ENCODE results near the gene TALDO1. TPM values are rescaled to one million over a fixed set of nuclear protein-coding genes. Genes with fewer than 3 reads are reported as not detected.

The TALDO1 gene
- total RNA-seq, 2 experiments from 2014 or later: 249 to 293 TPM

GRCh38 chr11:769887-770641 lies 22.8 kb downstream of the TALDO1 start:
- H3K4me3 Mint-ChIP-seq: no peak overlapping the region
- ATAC-seq (no peak), DNase-seq (no peak)
- no peak overlapping the region for H3K27ac Mint-ChIP-seq
- H3K4me1 Mint-ChIP-seq: peaks cover 9% of the 10 kb centered on the region
- H3K9me3 Mint-ChIP-seq (ENCODE audit: low read depth): no peaks in the 10 kb centered on the region
- CTCF ChIA-PET: interaction anchor here (0.6 kb wide), 1 partner anchor 103 kb away, joined by 3 read pairs; no protein-coding TSS in a partner anchor
- peaks cover 12% of the 10 kb centered on the region for H3K36me3 Mint-ChIP-seq
- no peaks in the 10 kb centered on the region for H3K27me3 Mint-ChIP-seq

- Mint-ChIP-seq H3K36me3 (peaks cover 12% of the 10 kb centered on the region), H3K27ac (no peak overlapping the region), H3K4me3 (no peak overlapping the region), H3K27me3 (no peaks in the 10 kb centered on the region), H3K4me1 (peaks cover 15% of the 10 kb centered on the region), H3K9me3 (ENCODE audit: low read depth) (no peaks in the 10 kb centered on the region)
- CTCF ChIA-PET: interaction anchor here (0.6 kb wide), 1 partner anchor 104 kb away, joined by 3 read pairs; no protein-coding TSS in a partner anchor
- DNase-seq: no peak
- no peak for ATAC-seq
Observed at GRCh38 chr11:770642-771616, 23.7 kb downstream of the TALDO1 start.

- Mint-ChIP-seq H3K4me3 (no peak overlapping the region), H3K9me3 (ENCODE audit: low read depth) (no peaks in the 10 kb centered on the region), H3K36me3 (peaks cover 7% of the 10 kb centered on the region), H3K27me3 (no peaks in the 10 kb centered on the region), H3K27ac (no peak overlapping the region), H3K4me1 (peaks cover 21% of the 10 kb centered on the region)
- ATAC-seq (no peak), DNase-seq (no peak)
- CTCF ChIA-PET: no interaction called here
Observed at GRCh38 chr11:771617-772204, 24.4 kb downstream of the TALDO1 start.

GRCh38 chr11:772429-773390 lies 25.4 kb downstream of the TALDO1 start:
- no peak for DNase-seq
- H3K4me3 Mint-ChIP-seq: no peak overlapping the region
- ATAC-seq: no peak
- CTCF ChIA-PET: no interaction called here
- peaks cover 20% of the 10 kb centered on the region for H3K4me1 Mint-ChIP-seq
- no peaks in the 10 kb centered on the region for H3K27me3 Mint-ChIP-seq
- H3K27ac Mint-ChIP-seq: no peak overlapping the region
- H3K36me3 Mint-ChIP-seq: peaks cover 5% of the 10 kb centered on the region
- no peaks in the 10 kb centered on the region for H3K9me3 Mint-ChIP-seq (ENCODE audit: low read depth)

- Mint-ChIP-seq H3K36me3 (peaks cover 5% of the 10 kb centered on the region), H3K27ac (no peak overlapping the region), H3K4me1 (peaks cover 23% of the 10 kb centered on the region), H3K4me3 (no peak overlapping the region), H3K27me3 (no peaks in the 10 kb centered on the region), H3K9me3 (ENCODE audit: low read depth) (no peaks in the 10 kb centered on the region)
- no peak for ATAC-seq
- CTCF ChIA-PET: no interaction called here
- DNase-seq: no peak
Observed at GRCh38 chr11:773425-773824, 26.2 kb downstream of the TALDO1 start.

- Mint-ChIP-seq H3K4me3 (no peak overlapping the region), H3K4me1 (peaks cover 24% of the 10 kb centered on the region), H3K9me3 (ENCODE audit: low read depth) (no peaks in the 10 kb centered on the region), H3K27ac (no peak overlapping the region), H3K27me3 (no peaks in the 10 kb centered on the region), H3K36me3 (peaks cover 5% of the 10 kb centered on the region)
- DNase-seq (no peak), ATAC-seq (no peak)
- CTCF ChIA-PET: no interaction called here
Observed at GRCh38 chr11:773830-774229, 26.6 kb downstream of the TALDO1 start.

GRCh38 chr11:774873-775592 lies 27.8 kb downstream of the TALDO1 start:
- Mint-ChIP-seq H3K36me3 (peaks cover 4% of the 10 kb centered on the region), H3K27me3 (no peaks in the 10 kb centered on the region), H3K4me1 (peaks cover 31% of the 10 kb centered on the region), H3K9me3 (ENCODE audit: low read depth) (no peaks in the 10 kb centered on the region), H3K27ac (peak overlapping the region; percentile 43), H3K4me3 (peak overlapping the region; percentile 58)
- ATAC-seq: no peak
- DNase-seq: no peak
- CTCF ChIA-PET: interaction anchor here (1.2 to 2.4 kb wide), 2 partner anchors 9 to 28 kb away, joined by 4 to 10 read pairs; partner anchors contain the start of gene TALDO1

GRCh38 chr11:776263-776560 lies 28.9 kb downstream of the TALDO1 start:
- Mint-ChIP-seq H3K36me3 (peaks cover 3% of the 10 kb centered on the region), H3K9me3 (ENCODE audit: low read depth) (no peaks in the 10 kb centered on the region), H3K4me3 (peak overlapping the region; percentile 81), H3K27me3 (no peaks in the 10 kb centered on the region), H3K4me1 (peaks cover 33% of the 10 kb centered on the region), H3K27ac (peak overlapping the region; percentile 87)
- ATAC-seq (no peak), DNase-seq (no peak)
- CTCF ChIA-PET: interaction anchor here (0.7 to 2.4 kb wide), 7 partner anchors 10 to 240 kb away, joined by 3 to 10 read pairs (median 4); partner anchors contain the start of genes HRAS and TALDO1

GRCh38 chr11:776561-777287 lies 29.5 kb downstream of the TALDO1 start:
- H3K4me1 Mint-ChIP-seq: peaks cover 33% of the 10 kb centered on the region

GRCh38 chr11:777288-778255 lies 30.3 kb downstream of the TALDO1 start, which contains the start of gene GATD1:
Gene GATD1, minus strand, starts transcription at chr11:777487. Its CDS starts 25 bp downstream, at chr11:777462.
- ATAC-seq: peak; percentile 91
- CTCF ChIA-PET: interaction anchor here (0.7 to 2.4 kb wide), 9 partner anchors 9 to 242 kb away, joined by 3 to 10 read pairs (median 4); partner anchors contain the start of genes HRAS and TALDO1
- peak; percentile 95 for DNase-seq
- Mint-ChIP-seq H3K4me1 (peaks cover 33% of the 10 kb centered on the region), H3K4me3 (peak within 1 kb of the TSS; percentile 81), H3K27me3 (no peaks in the 10 kb centered on the region), H3K36me3 (peaks cover 3% of the 10 kb centered on the region), H3K27ac (peak within 1 kb of the TSS; percentile 87), H3K9me3 (ENCODE audit: low read depth) (no peaks in the 10 kb centered on the region)

More at GRCh38 chr11:776561-777287, 29.5 kb downstream of the TALDO1 start:
- no peaks in the 10 kb centered on the region for H3K9me3 Mint-ChIP-seq (ENCODE audit: low read depth)
- peak overlapping the region; percentile 81 for H3K4me3 Mint-ChIP-seq
- H3K27ac Mint-ChIP-seq: peak overlapping the region; percentile 87
- ATAC-seq: peak; percentile 54
- DNase-seq: no peak
- no peaks in the 10 kb centered on the region for H3K27me3 Mint-ChIP-seq
- peaks cover 3% of the 10 kb centered on the region for H3K36me3 Mint-ChIP-seq
- CTCF ChIA-PET: interaction anchor here (0.8 to 2.4 kb wide), 6 partner anchors 18 to 241 kb away, joined by 3 to 10 read pairs (median 4); partner anchors contain the start of genes HRAS and TALDO1

Data from activated CD8-positive, alpha-beta memory T cell treated with anti-CD3 and anti-CD28 coated beads, Interleukin-2, amount 10 ng/mL, durations not matched to agents 7 days and 5 days (primary cell).